Osteocyte (in vitro differentiated cells): ENCODE results near the gene ALX4. TPM values are rescaled to one million over a fixed set of nuclear protein-coding genes. Genes with fewer than 3 reads are reported as not detected.

Experiments
- DNase-seq: peaks from one replicate; pipeline ENCODE4 v3.0.0; 2021; ENCODE audit warnings: mixed read lengths; ENCODE audit not compliant: unreplicated experiment; ENCODE audit errors: extremely low spot score
- H3K27ac Mint-ChIP-seq: one replicate; pipeline ENCODE4 v1.8.0; 2021; ENCODE audit warnings: mild to moderate bottlenecking, mixed read lengths; ENCODE audit not compliant: unreplicated experiment
- H3K27me3 Mint-ChIP-seq: one replicate; pipeline ENCODE4 v1.8.0; 2021; ENCODE audit warnings: mixed read lengths; ENCODE audit not compliant: unreplicated experiment
- H3K36me3 Mint-ChIP-seq: one replicate; pipeline ENCODE4 v1.8.0; 2021; ENCODE audit warnings: mixed read lengths; ENCODE audit not compliant: unreplicated experiment
- H3K4me1 Mint-ChIP-seq: one replicate; pipeline ENCODE4 v1.8.0; 2021; ENCODE audit warnings: mixed read lengths; ENCODE audit not compliant: unreplicated experiment
- H3K4me3 Mint-ChIP-seq: one replicate; pipeline ENCODE4 v1.8.0; 2021; ENCODE audit warnings: mild to moderate bottlenecking, moderate library complexity, mixed read lengths; ENCODE audit not compliant: unreplicated experiment
- H3K9me3 Mint-ChIP-seq: one replicate; pipeline ENCODE4 v1.8.0; 2021; ENCODE audit warnings: mixed read lengths; ENCODE audit not compliant: unreplicated experiment
- total RNA-seq: library from RNA; stranded (reverse); gene quantifications from 2 replicates; pipeline ENCODE4 v1.2.1, GENCODE V29; 2021
- TF ChIP-seq, protein P1 (sequence below): fragments of 200-600 bp; sonication (generic); IDR thresholded peaks from 2 replicates; pipeline ENCODE4 v1.5.0; 2021; ENCODE audit warnings: antibody characterized with exemption, mild to moderate bottlenecking, moderate library complexity

The ALX4 gene
- total RNA-seq, 1 donor from 2014 or later, result not detected

DNA sequence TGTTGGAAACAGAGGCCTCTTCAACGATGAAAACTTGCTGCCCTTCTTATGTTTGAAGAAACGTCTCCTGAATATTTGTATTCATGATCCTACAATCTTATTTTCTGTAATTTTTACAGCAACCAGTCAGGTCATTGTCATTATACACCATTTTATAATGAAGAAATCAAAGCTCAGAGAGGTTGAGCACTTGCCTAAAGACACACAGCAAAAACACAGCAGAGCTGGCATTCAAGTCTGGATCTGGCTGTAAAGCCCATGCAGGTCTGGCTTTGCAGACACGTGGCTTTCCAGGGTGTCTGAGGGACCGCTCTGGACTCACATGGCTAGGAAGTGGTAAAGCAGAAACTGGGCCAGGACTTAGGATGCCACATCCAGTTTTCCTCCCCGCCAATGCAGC, 15.8 kb upstream of the ALX4 start:
- Mint-ChIP-seq H3K4me1 (no peaks in the 10 kb centered on the region), H3K27me3 (peaks cover 83% of the 10 kb centered on the region), H3K4me3 (no peak overlapping the region)

DNA sequence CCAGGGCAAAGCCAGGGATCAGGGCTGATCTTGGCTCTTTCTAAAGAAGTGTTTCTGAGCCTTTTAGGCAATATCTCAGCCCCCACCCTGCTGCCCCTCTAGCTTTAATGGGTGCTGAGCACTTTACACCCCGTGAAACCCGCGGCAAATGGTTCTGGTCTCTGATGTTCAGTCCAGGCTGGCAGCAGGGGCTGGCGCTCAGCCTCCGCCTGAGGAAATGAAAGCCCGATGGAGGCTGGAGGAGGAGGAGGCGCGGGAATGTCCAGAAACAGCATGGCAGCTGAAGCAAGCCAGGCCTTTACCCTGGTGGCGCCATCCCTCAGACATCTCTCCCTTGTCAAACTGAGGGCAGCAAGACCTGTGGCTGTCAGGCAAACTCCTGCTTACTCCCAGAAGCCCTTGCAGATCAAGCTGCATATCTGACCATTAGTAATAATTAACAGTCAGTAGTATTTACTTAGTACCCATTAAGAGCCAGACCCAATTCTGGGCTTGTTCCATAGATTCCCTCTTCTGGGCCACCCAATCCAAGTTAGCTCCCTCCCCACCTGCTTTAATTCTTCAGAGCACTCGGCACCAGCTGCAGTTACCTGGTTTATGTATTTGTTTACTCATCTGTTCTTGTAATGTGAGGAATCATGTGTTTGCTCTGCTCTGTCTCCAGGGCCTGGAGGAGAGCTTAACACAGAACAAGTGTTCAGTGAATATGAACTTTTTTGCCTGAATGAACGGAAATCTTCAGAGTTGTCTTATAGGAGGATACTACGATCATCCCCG, 15.0 kb upstream of the ALX4 start:
- TF ChIP-seq, protein P1, sequence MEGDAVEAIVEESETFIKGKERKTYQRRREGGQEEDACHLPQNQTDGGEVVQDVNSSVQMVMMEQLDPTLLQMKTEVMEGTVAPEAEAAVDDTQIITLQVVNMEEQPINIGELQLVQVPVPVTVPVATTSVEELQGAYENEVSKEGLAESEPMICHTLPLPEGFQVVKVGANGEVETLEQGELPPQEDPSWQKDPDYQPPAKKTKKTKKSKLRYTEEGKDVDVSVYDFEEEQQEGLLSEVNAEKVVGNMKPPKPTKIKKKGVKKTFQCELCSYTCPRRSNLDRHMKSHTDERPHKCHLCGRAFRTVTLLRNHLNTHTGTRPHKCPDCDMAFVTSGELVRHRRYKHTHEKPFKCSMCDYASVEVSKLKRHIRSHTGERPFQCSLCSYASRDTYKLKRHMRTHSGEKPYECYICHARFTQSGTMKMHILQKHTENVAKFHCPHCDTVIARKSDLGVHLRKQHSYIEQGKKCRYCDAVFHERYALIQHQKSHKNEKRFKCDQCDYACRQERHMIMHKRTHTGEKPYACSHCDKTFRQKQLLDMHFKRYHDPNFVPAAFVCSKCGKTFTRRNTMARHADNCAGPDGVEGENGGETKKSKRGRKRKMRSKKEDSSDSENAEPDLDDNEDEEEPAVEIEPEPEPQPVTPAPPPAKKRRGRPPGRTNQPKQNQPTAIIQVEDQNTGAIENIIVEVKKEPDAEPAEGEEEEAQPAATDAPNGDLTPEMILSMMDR, result no peak
- H3K9me3 Mint-ChIP-seq, result no peaks in the 10 kb centered on the region
- no peak for DNase-seq
- H3K27me3 Mint-ChIP-seq, result peaks cover 88% of the 10 kb centered on the region
- no peaks in the 10 kb centered on the region for H3K36me3 Mint-ChIP-seq
- H3K27ac Mint-ChIP-seq, result no peak overlapping the region
- H3K4me3 Mint-ChIP-seq, result no peak overlapping the region
- peaks cover 5% of the 10 kb centered on the region for H3K4me1 Mint-ChIP-seq

More for the DNA sequence above, 15.8 kb upstream of the ALX4 start:
- no peak overlapping the region for H3K27ac Mint-ChIP-seq
- no peaks in the 10 kb centered on the region for H3K9me3 Mint-ChIP-seq
- H3K36me3 Mint-ChIP-seq, result no peaks in the 10 kb centered on the region
- TF ChIP-seq, protein P1, result no peak
- no peak for DNase-seq

DNA sequence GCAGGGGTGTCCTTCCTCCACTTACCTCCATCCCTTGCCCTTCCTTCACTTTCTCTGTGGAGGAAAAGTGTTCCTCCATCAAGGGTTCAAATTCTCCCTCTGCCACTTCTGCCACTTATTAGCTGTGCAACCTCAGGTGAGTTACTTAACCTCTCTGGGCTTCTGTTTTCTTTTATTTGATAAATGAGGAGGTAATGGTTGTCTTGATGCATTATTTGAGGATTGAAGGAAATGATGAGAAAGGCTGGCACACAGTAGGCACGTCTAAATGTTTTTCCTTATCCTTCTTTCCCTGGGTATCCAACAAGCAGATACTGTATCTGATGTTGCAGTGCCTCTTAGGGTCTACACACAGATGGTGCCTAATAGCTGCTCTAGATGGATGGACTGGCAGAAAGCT, 14.3 kb upstream of the ALX4 start:
- H3K4me3 Mint-ChIP-seq, result no peak overlapping the region
- no peak overlapping the region for H3K27ac Mint-ChIP-seq
- peaks cover 11% of the 10 kb centered on the region for H3K4me1 Mint-ChIP-seq
- TF ChIP-seq, protein P1, result no peak
- DNase-seq, result no peak
- no peaks in the 10 kb centered on the region for H3K36me3 Mint-ChIP-seq
- no peaks in the 10 kb centered on the region for H3K9me3 Mint-ChIP-seq
- peaks cover 88% of the 10 kb centered on the region for H3K27me3 Mint-ChIP-seq

DNA sequence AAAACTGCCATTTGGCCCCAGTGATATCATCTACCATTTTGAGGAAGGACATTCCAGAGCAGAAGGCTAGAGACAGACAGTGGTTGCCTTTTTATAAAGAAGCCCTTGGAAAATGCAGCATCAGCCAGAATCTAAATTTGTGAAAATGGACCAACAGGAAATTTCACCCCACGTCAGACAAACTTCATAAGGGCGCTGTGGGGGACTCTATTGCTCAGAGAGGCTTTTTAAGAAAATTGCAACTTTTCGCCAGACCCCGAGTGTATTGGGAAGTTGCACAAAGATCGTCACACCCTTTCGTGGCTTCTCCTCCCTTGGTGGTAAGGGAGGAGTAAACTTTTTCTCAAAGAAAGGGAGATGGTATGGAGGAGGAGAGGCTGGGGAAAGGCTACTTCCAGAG, 12.3 kb upstream of the ALX4 start:
- Mint-ChIP-seq H3K27me3 (peaks cover 92% of the 10 kb centered on the region), H3K9me3 (no peaks in the 10 kb centered on the region), H3K36me3 (no peaks in the 10 kb centered on the region), H3K27ac (no peak overlapping the region), H3K4me3 (no peak overlapping the region), H3K4me1 (peaks cover 12% of the 10 kb centered on the region)
- no peak for DNase-seq
- TF ChIP-seq, protein P1, result no peak

DNA sequence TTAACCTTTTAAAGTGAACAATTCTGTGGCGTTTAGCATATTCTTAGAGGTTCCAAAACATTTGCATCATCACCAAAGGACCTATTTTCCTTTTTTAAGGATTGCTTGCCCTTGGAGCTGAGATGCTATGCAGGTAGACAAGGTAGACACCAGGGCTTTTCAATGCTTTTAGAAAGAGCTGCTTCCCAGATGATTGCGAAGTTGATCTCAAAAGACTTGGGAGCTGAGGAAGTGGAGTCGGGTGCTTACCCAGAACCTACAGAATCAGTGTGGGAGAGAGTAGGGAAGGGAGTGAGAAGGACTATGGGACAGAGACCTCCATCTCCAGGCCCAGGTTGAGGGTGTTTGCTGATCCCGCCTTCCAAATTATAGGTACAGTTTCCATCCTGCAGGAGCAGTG, 11.1 kb upstream of the ALX4 start:
- no peaks in the 10 kb centered on the region for H3K36me3 Mint-ChIP-seq
- no peak for DNase-seq
- no peaks in the 10 kb centered on the region for H3K9me3 Mint-ChIP-seq
- TF ChIP-seq, protein P1, result no peak
- no peak overlapping the region for H3K27ac Mint-ChIP-seq
- peaks cover 20% of the 10 kb centered on the region for H3K4me1 Mint-ChIP-seq
- no peak overlapping the region for H3K4me3 Mint-ChIP-seq
- peaks cover 93% of the 10 kb centered on the region for H3K27me3 Mint-ChIP-seq
